C4-2B (cell line): Measurements from ENCODE around the gene ARRDC2.

ENCODE experiments used
- CTCF ChIP-seq: fragments of 450-650 bp; conservative IDR thresholded peaks from 2 replicates; pipeline ENCODE4 v1.5.1; 2017; ENCODE audit warnings: mild to moderate bottlenecking
- ZFX ChIP-seq: fragments of 450-650 bp; IDR thresholded peaks from 2 replicates; pipeline ENCODE4 v1.6.1; 2017

- TF ChIP-seq CTCF, result no peak
- TF ChIP-seq ZFX, result no peak
Measured at GRCh38 chr19:18046059-18046718, 38.2 kb downstream of the ARRDC2 start.
